Mesenteric fat pad (tissue), 1 donor: Measurements from ENCODE around the gene LDOC1. TPM values are rescaled to one million over a fixed set of nuclear protein-coding genes. Genes with fewer than 3 reads are reported as not detected.
"Not testable (repeated sequence)": the region's sequence is repeated elsewhere in the genome, so short reads cannot be mapped to it uniquely, and the experiment has no call there.

Experiments used
- DNase-seq: peaks from one replicate; pipeline ENCODE4 v3.0.0-alpha.2; 2020; ENCODE audit warnings: low spot score
- long read RNA-seq: library from polyadenylated mRNA; unstranded; transcript quantifications from one replicate; pipeline ENCODE4 v2.0.0, GENCODE V29; 2020
- total RNA-seq: library from RNA; stranded (reverse); fragmentation: NEBNext Ultra II Directional; extraction: Animal tissue kit (Norgen Biotek cat#: 25700); gene quantifications from one replicate; pipeline ENCODE4 v1.2.1, GENCODE V29; 2021
- donor health status: DM: yes; HTN: yes; CAD: no.

LDOC1 gene
- 13.2 TPM for total RNA-seq
- long read RNA-seq, transcript LDOC1-201 (1 exons, 1,381 nt), result major isoform, 6 of 6 reads
- long read RNA-seq, partial matches to known transcripts, result 0 of 6 reads
- long read RNA-seq, other reads (novel, unspliced or antisense), result 0 of 6 reads

- peak; percentile 90 for DNase-seq
These were observed at the start of gene LDOC1 for GRCh38 chrX:141176586-141177451. Gene LDOC1, minus strand, starts transcription at chrX:141177129. Its CDS starts 108 bp downstream, at chrX:141177021.

GRCh38 chrX:141221611-141222010 lies 44.7 kb upstream of the LDOC1 start:
- DNase-seq, result no peak

- DNase-seq, result no peak
These were observed 43.5 kb upstream of the LDOC1 start for GRCh38 chrX:141220342-141221008.

GRCh38 chrX:141214196-141214595 lies 37.3 kb upstream of the LDOC1 start:
- no peak for DNase-seq

- no peak for DNase-seq
These were observed 25.0 kb upstream of the LDOC1 start for GRCh38 chrX:141201962-141202361.

- not testable (repeated sequence) for DNase-seq
These were observed 11.6 kb upstream of the LDOC1 start for GRCh38 chrX:141188573-141188972.

GRCh38 chrX:141185366-141185765 lies 8.4 kb upstream of the LDOC1 start:
- no peak for DNase-seq

- no peak for DNase-seq
These were observed 6.1 kb upstream of the LDOC1 start for GRCh38 chrX:141183000-141183399.

- no peak for DNase-seq
These were observed 3.9 kb upstream of the LDOC1 start for GRCh38 chrX:141180851-141181250.

- no peak for DNase-seq
These were observed 1.1 kb downstream of the LDOC1 start for GRCh38 chrX:141175786-141176185.

GRCh38 chrX:141164406-141164805 lies 12.5 kb downstream of the LDOC1 start:
- no peak for DNase-seq

- DNase-seq, result no peak
These were observed 18.8 kb downstream of the LDOC1 start for GRCh38 chrX:141158084-141158483.

GRCh38 chrX:141155231-141155630 lies 21.7 kb downstream of the LDOC1 start:
- DNase-seq, result not testable (repeated sequence)

- no peak for DNase-seq
These were observed 34.0 kb downstream of the LDOC1 start for GRCh38 chrX:141142946-141143345.

GRCh38 chrX:141133272-141133671 lies 43.7 kb downstream of the LDOC1 start:
- no peak for DNase-seq

GRCh38 chrX:141127146-141127545 lies 49.8 kb downstream of the LDOC1 start:
- no peak for DNase-seq

Other genes starting within 250 kb of the LDOC1 start
- gene SPANXB1, start 174.5 kb downstream of the LDOC1 start, total RNA-seq, result not detected
- gene SPANXC, start 65.4 kb upstream of the LDOC1 start, total RNA-seq, result not detected